Activated CD4-positive, alpha-beta T cell treated with anti-CD3 and anti-CD28 coated beads for 48 hours (primary cell): ENCODE measurements around the gene APRT.

Experiments
- DNase-seq: peaks from one replicate; pipeline ENCODE4 v3.0.0-alpha.2; 2020

APRT gene, protein sequence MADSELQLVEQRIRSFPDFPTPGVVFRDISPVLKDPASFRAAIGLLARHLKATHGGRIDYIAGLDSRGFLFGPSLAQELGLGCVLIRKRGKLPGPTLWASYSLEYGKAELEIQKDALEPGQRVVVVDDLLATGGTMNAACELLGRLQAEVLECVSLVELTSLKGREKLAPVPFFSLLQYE

DNA sequence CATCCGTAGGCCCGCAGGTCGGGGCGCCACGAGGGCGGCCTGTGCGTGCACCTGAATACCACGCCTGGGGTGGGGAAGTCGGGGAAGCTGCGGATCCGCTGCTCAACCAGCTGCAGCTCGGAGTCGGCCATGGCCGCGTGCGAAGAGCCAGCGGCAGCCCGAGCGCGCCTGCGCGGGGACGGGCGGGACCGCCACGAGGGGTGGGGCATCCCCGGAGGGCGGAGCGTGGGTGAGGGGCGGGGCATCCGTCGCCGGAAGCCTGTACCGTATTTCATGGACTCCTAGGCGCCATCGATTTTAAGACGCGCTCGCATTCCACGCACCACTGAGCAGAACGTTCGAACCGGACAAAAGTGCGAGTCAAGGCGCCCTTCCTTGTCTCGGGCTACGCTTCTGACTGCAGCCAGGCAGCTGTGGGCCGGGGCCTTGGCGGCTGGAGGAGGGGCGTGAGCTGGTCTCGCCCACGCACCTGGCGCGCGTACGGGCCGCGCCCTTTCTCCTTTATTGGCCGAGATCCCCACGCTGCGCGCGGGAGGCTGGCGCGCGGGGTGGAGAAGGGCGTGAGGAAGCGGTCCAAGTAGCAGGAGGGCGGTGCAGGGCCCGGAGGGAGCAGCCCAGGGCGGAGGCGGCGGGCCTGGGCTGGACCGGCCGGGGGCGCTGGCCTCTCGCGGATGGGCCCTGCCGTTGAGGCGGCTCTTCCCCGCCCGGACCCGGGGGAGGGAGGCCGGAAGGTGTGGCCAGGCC, at the start of gene APRT:
APRT (minus strand) TSS at position 160 of the 744 bp plus-strand sequence; CDS start at position 131, 29 bp downstream.
- peak; percentile 98 for DNase-seq

DNA sequence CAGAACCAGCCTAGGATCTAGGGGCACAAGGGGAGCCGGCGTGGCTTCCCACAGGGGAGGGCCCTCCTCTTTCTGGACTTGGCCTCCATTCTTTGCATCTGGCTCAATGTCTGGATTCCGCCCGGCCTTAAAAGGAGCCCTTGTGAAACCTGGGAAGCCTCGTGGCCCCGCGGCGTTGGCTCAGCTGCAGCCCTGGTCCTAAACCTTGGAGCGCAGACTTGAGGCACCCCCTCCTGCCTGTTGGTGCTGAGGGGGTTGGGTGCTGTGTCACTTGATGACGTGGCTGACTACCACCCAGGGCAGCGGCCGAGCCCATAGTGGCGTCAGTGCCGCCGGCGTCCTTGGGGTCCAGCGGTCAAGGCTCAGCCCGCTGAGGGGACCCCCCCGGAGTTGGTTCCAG, 49.6 kb upstream of the APRT start:
- DNase-seq = no peak

DNA sequence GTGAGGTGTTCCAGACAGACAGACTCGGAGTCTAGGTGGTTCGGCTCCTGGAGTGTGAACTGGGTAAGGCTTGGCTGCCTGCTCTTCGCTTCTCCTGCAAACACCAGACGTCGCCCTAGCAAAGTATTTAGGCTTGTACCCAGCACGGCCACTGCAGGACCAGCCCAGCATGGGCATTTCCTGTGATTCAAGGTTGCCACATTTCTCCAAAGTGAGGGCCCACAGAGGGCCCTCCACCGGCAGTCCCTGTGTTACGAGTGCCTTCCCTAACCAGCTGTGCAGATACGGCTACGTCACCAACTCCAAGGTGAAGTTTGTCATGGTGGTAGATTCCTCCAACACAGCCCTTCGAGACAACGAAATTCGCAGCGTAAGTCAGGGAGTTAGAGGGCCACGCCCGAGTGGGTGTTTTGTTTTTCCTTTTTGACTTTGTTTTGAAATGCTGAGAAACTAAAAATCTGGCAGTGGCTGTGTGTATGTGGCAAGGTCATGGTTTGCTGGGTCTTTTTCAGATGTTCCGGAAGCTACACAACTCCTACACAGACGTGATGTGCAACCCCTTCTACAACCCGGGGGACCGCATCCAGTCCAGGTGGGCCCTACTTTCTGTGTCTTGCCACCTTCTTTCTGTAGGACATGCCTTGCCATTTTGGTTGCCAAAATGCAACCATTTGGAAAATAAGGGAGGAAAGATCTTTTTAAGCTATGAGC, 47.8 kb upstream of the APRT start:
- DNase-seq = no peak

DNA sequence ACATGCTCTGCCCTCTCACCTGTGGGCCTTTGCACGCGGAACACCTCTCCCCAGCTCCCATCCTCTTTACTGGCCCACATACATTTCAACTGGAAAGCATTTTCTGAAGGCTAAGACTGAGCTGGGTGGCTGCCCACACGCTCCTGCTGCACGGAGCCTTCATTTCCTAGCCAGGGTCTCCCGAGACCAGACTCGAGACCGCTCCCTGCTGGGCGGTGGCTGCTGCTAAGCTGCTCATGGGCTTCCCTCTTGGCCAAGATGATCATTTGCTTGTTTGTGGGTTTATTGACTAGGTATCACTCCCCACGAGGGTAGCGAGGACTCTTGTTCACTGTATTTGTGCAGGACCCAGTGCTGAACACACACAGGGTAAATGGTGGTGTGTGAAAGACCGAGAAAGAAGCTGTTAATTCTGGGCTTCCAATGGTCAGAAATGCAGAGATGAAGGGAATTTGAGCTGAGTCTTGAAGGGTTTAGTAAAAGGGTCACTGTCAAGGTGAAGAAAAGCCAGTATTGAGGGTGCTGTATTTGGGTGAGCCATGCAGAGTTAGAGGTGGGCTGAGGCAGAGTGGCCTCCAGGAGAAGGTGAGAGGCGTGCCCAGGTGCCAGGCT, 46.1 kb upstream of the APRT start:
- peak; percentile 84 for DNase-seq

DNA sequence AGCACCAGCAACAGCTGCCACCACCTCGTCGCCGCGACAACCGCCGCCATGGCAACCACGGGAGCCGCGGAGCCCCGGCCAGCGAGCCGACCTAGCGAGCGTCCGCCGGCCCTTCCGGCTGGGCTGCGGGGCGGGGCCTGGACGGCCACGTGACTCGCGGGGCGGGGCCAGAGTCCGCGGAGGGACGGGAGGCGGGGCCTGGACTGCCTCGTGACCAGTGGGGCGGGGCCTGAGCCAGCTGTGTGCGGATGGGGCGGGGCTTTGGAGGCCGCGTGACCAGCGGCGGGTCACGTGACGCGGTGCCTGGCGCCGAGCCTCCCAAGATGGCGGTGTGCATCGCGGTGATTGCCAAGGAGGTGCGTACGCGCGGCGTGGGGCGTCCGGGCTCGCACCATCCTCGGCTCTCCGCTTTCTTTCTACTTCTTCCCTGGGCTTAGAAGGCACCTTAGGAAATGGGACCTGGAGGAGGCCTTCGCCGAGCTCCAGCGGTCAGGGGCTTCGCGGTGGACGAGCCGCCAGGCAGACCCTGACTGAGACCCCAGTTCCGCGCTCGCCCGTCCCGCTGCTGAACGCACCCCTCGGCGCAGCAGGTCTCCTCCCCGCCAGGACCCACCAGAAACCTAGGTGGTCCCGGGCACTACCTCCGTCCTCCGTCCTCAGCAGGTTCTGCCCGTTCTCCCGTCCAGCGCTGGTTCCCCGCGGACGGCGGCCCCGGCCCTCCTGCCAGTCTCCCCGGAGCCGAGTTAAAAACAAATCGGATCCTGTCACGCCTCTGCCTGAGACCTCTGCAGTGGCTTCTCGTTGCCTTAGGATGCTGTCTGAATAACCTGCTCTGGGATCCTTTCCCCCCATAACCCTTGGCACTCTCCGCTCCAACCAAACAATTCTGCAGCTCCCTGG, 45.4 kb upstream of the APRT start, which contains the start of the genes GALNS and TRAPPC2L:
GALNS (minus strand) TSS at position 120 of the 900 bp plus-strand sequence; CDS start at position 50, 70 bp downstream.
TRAPPC2L (plus strand) TSS at position 300 of the 900 bp plus-strand sequence; CDS start at position 324, 24 bp downstream.
- DNase-seq = peak; percentile 100

DNA sequence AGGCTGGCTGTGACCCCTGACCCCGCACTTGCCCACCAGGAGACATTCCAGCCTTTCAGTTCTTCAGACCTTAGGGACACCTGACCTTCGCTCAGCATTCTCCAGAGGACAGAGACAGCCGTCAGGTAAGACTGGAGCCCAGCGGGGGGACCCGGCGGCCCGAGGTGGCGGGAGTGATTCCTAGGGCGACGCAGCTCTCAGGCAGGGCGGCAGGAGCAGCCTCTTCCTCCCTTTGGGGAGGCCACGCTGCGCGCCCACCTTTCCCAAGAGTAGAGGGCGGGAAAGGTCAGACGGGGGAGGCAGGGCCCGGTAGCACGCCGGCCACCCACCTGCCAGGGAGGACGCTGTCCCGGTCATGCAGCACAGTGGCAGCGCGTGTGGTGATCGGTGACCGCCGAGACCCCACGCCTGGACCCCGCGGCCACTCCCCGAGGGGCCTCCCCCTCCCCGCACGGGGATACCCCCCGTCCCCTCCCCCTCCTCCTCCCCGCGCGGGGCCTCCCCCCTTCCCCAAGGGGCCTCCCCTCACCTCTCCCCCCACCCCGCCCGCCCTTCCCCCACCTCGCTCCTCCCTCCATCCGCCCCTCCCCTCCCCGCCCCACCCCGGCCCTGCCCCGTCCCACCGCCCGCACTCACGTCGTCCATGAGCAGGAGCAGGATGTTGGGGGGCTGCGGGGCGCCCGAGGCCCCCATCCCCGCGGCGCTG, 44.5 kb upstream of the APRT start:
- no peak for DNase-seq

DNA sequence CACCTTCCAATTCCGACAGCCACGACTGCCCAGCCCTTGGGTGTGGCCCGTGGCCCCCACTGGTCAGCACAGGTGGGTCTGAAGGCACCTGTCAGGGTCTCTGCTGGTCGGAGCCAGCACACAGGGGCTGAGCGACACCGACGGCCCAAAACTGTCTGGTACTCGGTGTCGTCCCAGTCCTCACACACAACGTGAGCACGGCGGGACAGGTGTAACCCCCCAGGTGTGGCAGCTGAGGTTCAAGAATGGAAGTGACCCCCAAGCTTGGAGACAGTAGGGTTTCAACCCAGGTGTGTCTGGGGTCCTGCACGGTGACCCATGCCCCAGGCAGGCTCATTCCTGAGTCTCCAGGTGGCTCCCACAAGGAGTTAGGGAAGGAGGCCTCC, 44.0 kb upstream of the APRT start:
- DNase-seq = no peak

DNA sequence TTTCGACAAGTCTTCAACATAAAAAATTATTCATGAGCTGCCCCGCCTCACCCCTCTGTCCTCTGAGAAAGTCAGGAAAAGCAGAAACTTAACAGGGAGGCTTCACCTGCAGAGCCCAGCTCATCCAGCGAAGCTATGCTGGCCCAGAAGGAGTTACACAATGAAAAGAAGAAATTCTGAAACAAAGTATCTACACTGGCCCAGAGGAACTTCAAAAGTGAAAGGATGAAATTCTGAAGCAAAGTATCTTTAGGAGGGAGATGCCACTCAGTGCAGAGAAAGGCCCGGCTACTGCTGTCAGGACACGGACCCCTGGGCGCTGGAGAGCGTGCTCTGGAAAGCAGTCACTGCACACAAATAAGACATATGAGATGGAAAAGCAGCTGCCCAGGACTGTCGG, 43.4 kb upstream of the APRT start:
- no peak for DNase-seq

DNA sequence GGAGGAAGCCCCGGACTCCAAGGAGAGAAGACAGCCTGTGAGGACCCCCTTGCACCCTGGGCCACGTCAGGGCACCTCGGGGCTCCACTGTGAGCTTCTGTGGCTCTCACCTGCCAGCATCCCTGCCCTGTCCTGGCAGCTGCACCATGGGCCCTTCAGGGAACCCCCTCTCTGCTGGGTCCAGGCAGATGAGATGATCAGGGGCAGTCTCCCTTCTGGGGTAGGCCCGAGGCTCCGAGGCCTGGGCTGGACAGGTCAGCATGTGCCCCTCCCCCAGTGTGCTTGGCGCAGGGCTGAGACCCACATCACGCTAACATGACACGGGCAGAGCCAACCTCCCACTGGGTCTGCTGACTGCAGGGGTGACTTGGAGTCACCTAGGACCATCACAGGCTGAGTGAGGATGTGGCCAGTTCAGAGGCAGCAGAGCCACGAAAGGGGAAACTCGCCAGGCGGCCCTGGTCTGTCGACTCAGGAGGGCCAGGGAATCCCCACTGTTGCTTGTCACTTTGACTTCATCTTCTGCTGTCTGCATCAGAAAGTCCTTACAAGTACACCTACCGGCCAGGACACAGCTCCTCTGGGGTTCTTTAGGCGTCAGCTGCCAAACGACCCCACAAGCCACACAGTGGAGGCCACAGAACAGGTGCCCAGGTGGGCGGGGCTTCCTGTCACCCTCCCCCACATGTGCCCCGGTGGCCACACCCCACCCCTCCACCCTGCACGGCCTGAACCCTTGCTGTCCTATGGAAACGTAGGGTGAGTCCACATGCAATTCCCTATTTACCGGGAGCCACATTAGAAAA, 42.8 kb upstream of the APRT start:
- DNase-seq = no peak

DNA sequence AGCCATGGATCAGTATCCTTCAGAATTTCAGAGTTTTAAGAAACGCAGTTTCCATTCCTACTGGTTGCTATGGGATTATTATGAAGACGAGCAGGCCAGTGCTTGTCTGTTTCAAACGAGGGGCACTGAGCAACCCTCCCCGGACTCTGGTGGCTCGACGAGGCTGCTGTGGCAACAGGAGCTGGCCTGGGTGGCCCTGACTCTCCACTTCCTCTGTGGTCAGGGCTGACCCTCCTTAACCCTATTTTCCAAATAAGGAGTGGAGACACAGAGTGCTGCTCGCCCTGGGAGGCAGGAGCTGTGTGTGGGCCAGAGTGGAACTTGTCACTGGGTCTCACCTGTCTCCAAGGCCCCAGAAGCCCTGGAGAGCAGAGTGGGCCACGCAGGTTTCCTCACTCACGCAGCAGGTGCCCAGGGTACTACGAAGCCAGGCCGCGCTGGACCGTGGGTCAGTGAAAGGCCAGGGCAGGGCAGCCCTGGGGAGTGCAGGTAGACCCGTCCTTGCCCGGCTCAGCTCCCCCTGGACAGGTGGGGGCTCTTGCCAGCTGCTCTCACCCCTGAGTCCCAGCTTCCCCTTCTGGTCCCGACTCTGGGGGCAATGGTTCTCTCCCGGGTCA, 41.7 kb upstream of the APRT start:
- DNase-seq = no peak

DNA sequence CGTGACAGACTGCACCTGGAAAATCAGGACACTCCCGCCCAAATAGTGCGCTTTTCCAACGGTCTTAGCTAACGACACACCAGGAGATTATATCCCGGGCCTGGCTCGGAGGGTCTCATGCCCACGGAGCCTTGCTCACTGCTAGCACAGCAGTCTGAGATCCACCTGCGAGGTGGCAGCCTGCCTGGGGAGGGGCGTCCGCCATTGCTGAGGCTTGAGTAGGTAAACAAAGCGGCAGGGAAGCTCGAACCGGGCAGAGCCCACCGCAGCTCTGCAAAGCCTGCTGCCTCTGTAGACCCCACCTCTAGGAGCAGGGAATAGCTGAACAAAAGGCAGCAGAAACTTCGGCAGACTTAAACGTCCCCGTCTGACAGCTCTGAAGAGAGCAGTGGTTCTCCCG, 39.9 kb upstream of the APRT start:
- DNase-seq = no peak

DNA sequence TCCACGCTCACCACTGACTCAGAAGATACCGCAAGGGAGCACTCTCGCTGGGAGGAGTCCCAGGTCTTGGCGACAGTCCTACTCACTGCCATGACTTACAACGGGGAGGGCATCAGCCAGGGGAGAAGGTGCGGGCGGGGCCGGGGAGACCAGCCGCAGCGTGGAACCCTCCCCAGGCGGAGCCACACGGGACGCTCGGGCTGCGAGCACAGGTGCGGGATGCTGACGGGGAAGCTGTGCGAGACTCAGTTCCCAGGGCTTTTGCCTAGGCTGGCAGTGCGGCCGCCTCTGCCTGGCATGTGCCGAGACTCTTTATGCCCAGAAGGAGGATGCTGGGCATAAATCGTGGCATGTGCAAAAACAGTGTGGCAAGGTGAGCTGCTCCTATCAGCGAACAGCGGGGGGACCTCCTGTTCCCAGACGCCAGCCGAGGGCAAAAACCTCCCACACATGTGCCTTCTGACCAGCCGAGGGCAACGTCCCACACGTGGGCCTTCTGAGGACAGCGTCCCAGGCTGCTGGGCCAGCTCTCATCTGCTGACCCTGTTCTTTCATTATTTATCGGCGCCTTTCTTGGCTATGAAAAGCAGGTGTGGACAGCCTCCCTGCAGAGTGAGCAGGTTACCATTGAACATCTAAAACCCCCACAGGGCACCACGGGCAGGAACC, 38.9 kb upstream of the APRT start:
- no peak for DNase-seq

DNA sequence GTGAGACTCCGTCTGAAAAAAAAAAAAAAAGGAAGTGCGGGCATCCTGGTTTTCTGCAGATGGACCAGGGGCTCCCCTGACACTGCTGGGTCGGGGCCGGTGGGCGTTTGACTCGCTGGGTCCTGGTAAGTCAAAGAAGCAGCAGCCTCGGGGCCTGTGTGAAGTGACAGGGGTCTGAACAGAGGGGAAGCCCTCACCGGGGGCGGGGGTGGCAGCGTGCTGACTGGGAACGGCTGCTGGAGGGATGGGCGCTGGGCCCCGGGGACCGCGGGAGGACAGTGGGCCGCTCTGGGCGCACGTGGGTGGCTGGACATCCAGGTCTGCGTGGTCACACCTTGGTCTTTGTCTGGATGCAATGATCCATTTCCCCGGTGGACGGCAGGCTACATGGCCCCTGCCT, 36.8 kb upstream of the APRT start:
- DNase-seq = no peak

DNA sequence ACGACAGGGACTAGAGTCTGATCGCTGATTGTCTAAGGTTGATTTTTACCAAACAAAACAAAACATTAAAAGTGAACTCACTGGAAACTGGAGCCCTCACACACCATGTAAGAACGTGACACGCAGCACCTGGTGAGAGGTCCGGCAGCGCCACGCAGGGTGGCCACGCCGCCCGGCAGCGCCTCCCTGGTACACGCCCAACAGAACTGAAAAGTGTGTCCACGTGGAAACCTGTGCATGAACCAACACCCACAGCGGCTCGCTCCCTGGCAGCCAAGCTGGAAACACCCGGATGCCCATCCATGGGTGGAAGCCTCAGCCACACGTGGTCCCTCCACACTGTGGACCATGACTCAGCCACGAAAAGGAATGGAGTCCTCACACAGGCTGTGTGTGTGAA, 35.9 kb upstream of the APRT start:
- DNase-seq = no peak

DNA sequence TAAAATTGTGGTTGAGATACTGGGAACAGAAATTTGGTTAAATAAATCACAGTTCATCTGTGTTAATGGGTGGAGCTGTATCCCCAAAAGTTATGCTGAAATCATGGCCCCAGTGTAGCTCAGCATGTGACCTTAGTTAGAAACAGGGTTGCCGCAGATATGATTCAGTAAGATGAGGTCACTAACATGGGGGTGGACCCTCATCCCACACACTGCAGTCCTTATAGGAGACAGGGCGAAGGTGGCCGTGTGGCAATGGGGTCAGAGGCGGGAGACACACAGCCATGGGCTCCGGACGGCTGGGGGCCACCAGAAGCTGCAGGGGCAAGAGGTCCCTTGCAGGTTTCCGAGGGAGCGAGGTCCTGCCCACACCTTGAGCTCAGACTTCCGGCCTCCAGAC, 34.4 kb upstream of the APRT start:
- no peak for DNase-seq

DNA sequence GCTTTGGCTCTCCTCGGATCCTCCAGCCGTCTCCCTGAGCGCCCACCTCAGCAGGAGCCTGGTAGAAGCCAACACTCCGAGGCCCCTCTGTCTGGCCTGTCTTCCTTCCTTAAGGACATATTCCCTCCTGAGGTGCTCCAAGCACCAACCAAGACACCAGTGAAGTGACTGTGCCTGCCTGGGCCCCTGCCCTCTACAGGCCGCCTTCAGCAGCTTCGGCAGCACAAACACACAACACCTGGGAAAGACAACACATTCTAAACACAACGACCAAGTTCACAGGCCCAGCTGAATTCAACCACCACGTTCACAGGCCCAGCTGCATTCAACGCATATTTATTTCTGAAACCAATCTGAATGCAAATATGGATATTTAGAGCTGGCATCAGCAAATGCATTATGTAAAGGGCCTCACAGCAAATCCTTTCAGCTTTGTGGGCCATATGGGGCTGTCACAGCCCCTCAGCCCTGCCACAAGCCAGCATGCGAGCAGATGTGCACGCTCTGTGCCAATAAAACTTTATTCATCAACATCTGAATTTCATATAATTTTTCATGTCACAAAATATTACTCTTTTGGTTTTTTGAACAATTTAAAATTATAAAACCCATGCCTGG, 32.8 kb upstream of the APRT start:
- DNase-seq = no peak

DNA sequence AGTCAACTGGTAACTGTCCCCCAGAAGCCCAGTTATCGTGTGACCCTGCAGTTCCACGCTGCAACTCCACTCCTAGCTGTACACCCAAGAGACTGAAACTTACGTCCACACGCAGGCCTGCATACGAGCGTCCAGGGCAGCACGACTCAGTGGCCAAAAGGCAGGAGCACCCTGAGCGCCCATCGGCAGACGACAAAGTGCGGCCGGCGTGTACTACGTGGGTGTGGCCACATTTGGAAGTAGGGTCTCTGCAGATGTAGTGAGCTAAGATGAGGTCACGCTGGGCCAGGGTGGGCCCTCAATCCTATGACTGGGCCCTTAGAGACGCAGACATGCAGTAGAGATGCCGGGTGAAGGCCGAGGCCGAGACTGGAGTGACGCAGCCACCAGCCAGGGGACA, 31.5 kb upstream of the APRT start:
- DNase-seq = no peak

DNA sequence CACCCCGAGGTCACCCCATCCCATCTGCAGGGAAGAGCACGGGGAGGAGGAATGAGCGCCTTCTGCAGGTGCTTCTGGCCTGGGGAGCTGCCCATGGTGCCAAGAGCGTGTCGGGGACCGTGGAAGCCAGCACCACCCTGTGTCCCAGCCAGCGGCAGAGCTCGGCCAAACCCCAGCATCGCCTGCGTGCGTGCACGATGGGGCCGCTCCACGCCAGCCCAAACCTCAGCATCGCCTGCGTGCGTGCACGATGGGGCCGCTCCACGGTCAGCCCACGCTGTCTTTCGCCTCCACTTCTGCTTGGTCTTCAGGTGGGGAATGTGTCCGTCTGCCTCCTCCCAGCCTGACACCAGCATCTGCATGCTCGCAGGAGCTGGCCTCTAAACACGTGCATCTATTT, 31.1 kb upstream of the APRT start:
- DNase-seq = no peak

DNA sequence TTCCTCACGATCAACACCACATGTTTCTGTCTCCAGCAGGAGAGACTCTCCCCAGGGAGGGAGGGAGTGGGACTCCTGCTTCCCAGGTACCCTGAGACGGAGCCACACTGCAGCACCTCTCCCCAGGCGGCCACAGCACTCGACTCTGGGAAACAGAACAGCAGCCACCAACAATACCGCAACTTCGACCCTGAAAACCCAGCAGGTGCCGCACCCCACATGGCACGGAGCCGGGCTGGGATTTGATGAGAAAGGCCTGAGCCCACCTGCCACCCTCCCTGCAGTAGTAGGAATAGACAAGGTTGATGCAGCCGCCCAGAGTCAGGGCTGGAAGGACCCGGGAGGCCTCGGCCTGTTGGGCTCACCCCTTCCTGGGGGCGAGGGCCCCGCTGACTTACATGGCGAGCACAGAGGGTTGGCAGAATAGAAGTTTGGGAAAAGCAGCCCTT, 30.6 kb upstream of the APRT start:
- no peak for DNase-seq
